ENCODE results near the gene TMEM87B. TPM values are rescaled to one million over a fixed set of nuclear protein-coding genes. Genes with fewer than 3 reads are reported as not detected.

TMEM87B gene
- total and polyA plus RNA-seq, 9 donors, result 7.1 to 23.8 (median 13.2) TPM

DNA sequence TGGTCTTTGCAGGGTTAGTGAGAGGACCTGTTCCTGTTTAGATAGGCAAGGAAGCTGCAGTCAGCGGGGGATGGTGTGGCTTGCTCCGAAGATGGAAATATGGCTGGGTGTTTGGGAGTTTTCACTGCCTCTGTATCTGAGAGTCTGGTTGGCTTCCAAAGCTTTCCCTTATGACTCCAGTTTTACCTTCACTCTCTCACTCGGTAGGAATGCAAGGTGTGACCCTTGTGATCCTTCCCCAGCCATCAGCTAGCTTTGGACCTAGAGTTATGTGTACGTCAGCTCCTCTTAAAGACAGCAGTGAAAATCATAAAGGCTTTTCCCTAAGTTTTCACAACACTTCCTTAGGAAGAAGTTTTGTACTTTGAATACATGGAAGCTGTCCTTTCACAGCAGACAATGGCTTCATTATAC, 35.5 kb upstream of the TMEM87B start:
- Histone ChIP-seq H3K36me3 (no peaks in the 10 kb centered on the region), H3K27me3 (no peaks in the 10 kb centered on the region), H3K27ac (no peak overlapping the region), H3K4me1 (ENCODE audit: insufficient read depth) (no peaks in the 10 kb centered on the region), H3K9me3 (no peaks in the 10 kb centered on the region), H3K4me3 (no peak overlapping the region)
- TF ChIP-seq, protein P1, sequence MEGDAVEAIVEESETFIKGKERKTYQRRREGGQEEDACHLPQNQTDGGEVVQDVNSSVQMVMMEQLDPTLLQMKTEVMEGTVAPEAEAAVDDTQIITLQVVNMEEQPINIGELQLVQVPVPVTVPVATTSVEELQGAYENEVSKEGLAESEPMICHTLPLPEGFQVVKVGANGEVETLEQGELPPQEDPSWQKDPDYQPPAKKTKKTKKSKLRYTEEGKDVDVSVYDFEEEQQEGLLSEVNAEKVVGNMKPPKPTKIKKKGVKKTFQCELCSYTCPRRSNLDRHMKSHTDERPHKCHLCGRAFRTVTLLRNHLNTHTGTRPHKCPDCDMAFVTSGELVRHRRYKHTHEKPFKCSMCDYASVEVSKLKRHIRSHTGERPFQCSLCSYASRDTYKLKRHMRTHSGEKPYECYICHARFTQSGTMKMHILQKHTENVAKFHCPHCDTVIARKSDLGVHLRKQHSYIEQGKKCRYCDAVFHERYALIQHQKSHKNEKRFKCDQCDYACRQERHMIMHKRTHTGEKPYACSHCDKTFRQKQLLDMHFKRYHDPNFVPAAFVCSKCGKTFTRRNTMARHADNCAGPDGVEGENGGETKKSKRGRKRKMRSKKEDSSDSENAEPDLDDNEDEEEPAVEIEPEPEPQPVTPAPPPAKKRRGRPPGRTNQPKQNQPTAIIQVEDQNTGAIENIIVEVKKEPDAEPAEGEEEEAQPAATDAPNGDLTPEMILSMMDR (IDR thresholded peaks at IDR 0.05), result no peak
- TF ChIP-seq POLR2A (IDR thresholded peaks at IDR 0.05) (no peak), EP300 (IDR thresholded peaks at IDR 0.05) (no peak)
- intact Hi-C loops (cut with DNase I), result no loop called here
- WGBS, 3 donors, result 57 to 67% (median 66%) methylated on average over 4 of the region's 4 CpGs
- DNase-seq, result no peak

DNA sequence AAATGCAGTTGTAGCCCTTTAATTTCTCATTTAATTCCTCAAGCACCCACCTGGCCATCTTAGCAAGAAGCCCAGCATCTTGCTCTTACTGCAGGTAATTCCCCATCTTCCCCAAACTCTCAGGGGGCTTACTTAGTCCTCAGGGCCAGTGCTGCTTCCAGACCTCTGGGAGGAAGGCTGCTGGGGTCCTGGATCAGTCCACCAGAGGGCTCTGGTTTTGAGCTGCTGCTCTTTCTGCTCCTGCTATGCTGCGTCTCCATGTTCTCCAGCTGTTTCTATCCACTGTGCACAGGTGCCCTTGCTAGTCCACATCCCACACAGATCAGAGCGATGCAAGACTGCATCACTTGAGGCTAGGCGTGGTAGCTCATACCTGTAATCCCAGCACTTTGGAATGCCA, 34.5 kb upstream of the TMEM87B start:
- H3K27me3 ChIP-seq, result no peaks in the 10 kb centered on the region
- H3K4me3 ChIP-seq, result no peak overlapping the region
- no peaks in the 10 kb centered on the region for H3K9me3 ChIP-seq
- H3K4me1 ChIP-seq (ENCODE audit: insufficient read depth), result no peaks in the 10 kb centered on the region
- H3K27ac ChIP-seq, result no peak overlapping the region
- H3K36me3 ChIP-seq, result no peaks in the 10 kb centered on the region
- DNase-seq, result no peak
- intact Hi-C loops (cut with DNase I), result no loop called here
- TF ChIP-seq, protein P1 (IDR thresholded peaks at IDR 0.05), result no peak
- TF ChIP-seq POLR2A (IDR thresholded peaks at IDR 0.05), result no peak
- TF ChIP-seq EP300 (IDR thresholded peaks at IDR 0.05), result no peak
- WGBS, 3 donors, result 92 to 95% (median 94%) methylated on average over 3 of the region's 3 CpGs

DNA sequence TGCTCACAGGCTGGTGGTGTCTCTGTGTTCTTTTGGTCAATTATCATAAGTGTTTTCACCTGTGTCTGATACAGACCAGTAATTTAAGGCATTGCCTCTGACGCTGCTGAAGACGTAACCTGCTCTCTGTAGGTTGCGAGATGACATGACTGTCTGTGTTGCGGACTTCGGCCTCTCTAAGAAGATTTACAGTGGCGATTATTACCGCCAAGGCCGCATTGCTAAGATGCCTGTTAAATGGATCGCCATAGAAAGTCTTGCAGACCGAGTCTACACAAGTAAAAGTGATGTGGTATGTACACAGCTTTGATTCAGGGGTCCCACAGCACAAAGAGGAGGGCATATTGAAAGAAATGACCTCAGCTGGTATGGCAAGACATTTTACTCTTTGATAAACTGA, 33.8 kb upstream of the TMEM87B start:
- no peaks in the 10 kb centered on the region for H3K4me1 ChIP-seq (ENCODE audit: insufficient read depth)
- intact Hi-C loops (cut with DNase I), result no loop called here
- H3K27me3 ChIP-seq, result no peaks in the 10 kb centered on the region
- TF ChIP-seq EP300 (IDR thresholded peaks at IDR 0.05) (no peak), POLR2A (IDR thresholded peaks at IDR 0.05) (no peak)
- TF ChIP-seq, protein P1 (IDR thresholded peaks at IDR 0.05), result no peak
- no peak for DNase-seq
- no peaks in the 10 kb centered on the region for H3K9me3 ChIP-seq
- no peaks in the 10 kb centered on the region for H3K36me3 ChIP-seq
- 92 to 95% (median 92%) methylated on average over 10 of the region's 10 CpGs for WGBS, 3 donors
- no peak overlapping the region for H3K4me3 ChIP-seq
- H3K27ac ChIP-seq, result no peak overlapping the region

DNA sequence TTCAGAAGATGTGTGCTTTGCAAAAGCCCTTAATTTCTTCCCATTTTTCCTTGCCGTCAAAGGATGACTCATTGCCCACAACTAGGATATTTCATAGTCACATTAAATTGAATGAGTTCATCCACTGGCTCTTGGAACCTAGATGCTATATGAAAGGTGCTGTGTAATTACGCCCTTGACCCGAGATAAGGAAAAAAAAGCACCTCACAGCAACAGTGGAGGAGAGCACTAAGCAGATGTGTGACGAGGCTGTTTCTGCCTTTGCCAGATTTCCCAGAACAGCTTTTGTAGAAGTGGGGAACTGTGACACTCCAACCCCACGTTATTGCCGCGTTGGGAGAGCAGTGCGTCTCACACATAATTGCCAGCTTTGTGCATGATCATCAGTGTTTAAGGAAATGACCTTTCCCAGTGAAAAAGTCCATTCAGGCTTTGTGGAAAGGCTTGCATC, 33.3 kb upstream of the TMEM87B start:
- Histone ChIP-seq H3K9me3 (no peaks in the 10 kb centered on the region), H3K4me3 (no peak overlapping the region), H3K4me1 (ENCODE audit: insufficient read depth) (no peaks in the 10 kb centered on the region), H3K27me3 (no peaks in the 10 kb centered on the region), H3K36me3 (no peaks in the 10 kb centered on the region), H3K27ac (no peak overlapping the region)
- no peak for TF ChIP-seq EP300 (IDR thresholded peaks at IDR 0.05)
- no peak for TF ChIP-seq POLR2A (IDR thresholded peaks at IDR 0.05)
- TF ChIP-seq, protein P1 (IDR thresholded peaks at IDR 0.05), result no peak
- intact Hi-C loops (cut with DNase I), result no loop called here
- WGBS, 3 donors, result 81 to 87% (median 86%) methylated on average over 8 of the region's 8 CpGs
- DNase-seq, result no peak

All from ovary (tissue), 9 donors.